K562 (cell line): Measurements from ENCODE around the gene CENPU. TPM values are rescaled to one million over a fixed set of nuclear protein-coding genes. Genes with fewer than 3 reads are reported as not detected.
A peak's percentile ranks its signal among the peaks of the same experiment; 100 is the strongest.

Experiments
- ARHGAP35 ChIP-seq: fragments of 450-650 bp; IDR thresholded peaks from 2 replicates; pipeline ENCODE4 v1.6.1; 2018; ENCODE audit not compliant: partially characterized antibody
- BRD9 ChIP-seq: fragments of 450-650 bp; IDR thresholded peaks from 2 replicates; pipeline ENCODE4 v1.6.1; 2018; ENCODE audit warnings: low read depth; ENCODE audit not compliant: partially characterized antibody
- CBX8 ChIP-seq: fragments of 200-600 bp; sonication (generic); IDR thresholded peaks from 2 replicates; pipeline ENCODE4 v1.6.1; 2012; ENCODE audit warnings: borderline replicate concordance, mixed run types, low read depth, mild to moderate bottlenecking, moderate library complexity, mixed read lengths, low read length, control low read depth, inconsistent platforms; ENCODE audit not compliant: poor library complexity, severe bottlenecking; ENCODE audit errors: extremely low read depth
- CTCF ChIP-seq, 3 experiments: IDR thresholded peaks in 2 of 3; conservative IDR thresholded peaks in 1 of 3; 2 replicates each; pipeline ENCODE4 v1.5.1; 2011 to 2012; ENCODE audit warnings: low read length in 3 of 3, mild to moderate bottlenecking in 3 of 3, control low read depth in 2 of 3, improper control_type of control experiment in 1 of 3, inconsistent platforms in 1 of 3, low read depth in 1 of 3, mixed read lengths in 1 of 3, moderate library complexity in 1 of 3; ENCODE audit not compliant: insufficient read depth in 2 of 3
- ESRRB ChIP-seq: fragments of 250-450 bp; sonication (Bioruptor Pico); IDR thresholded peaks from 2 replicates; pipeline ENCODE4 v1.5.0; 2020; ENCODE audit warnings: mild to moderate bottlenecking, moderate library complexity, borderline replicate concordance
- FOXM1 ChIP-seq, 2 experiments: fragments of 450-650 bp in 1 of 2; sonication (generic) in 1 of 2; formaldehyde crosslinking in 1 of 2; IDR thresholded peaks; 2 replicates each; pipeline versions ENCODE4 v1.6.1 to v1.9.0; 2017 to 2022; ENCODE audit warnings: low read depth in 2 of 2, mild to moderate bottlenecking in 2 of 2, missing genetic modification reagents in 1 of 2, moderate library complexity in 1 of 2
- HMG20A ChIP-seq: fragments of 450-650 bp; formaldehyde crosslinking; conservative IDR thresholded peaks from 2 replicates; pipeline ENCODE4 v1.4.0; 2020; ENCODE audit warnings: mild to moderate bottlenecking, mixed read lengths
- MAFF ChIP-seq: IDR thresholded peaks from 2 replicates; pipeline ENCODE4 v1.6.1; 2012; ENCODE audit warnings: low read length, improper control_type of control experiment
- MAFK ChIP-seq: IDR thresholded peaks from 2 replicates; pipeline ENCODE4 v1.6.1; 2011; ENCODE audit warnings: low read length, improper control_type of control experiment
- NFE2 ChIP-seq: IDR thresholded peaks from 2 replicates; pipeline ENCODE4 v1.6.1; 2014; ENCODE audit warnings: antibody characterized with exemption, low read depth
- NR0B1 ChIP-seq: fragments of 450-650 bp; IDR thresholded peaks from one replicate; pipeline ENCODE4 v1.6.1; 2018; ENCODE audit warnings: mild to moderate bottlenecking, moderate library complexity; ENCODE audit not compliant: partially characterized antibody
- NR1H2 ChIP-seq: sonication (generic); formaldehyde crosslinking; IDR thresholded peaks from 2 replicates; pipeline ENCODE4 v1.4.0; 2020; ENCODE audit warnings: mild to moderate bottlenecking, missing genetic modification reagents
- SMC3 ChIP-seq: conservative IDR thresholded peaks from 2 replicates; pipeline ENCODE4 v1.6.1; 2011; ENCODE audit warnings: low read depth, low read length, improper control_type of control experiment; ENCODE audit not compliant: insufficient read depth
- TBL1XR1 ChIP-seq, 2 experiments: IDR thresholded peaks; 2 replicates each; pipeline ENCODE4 v1.6.1; 2012; ENCODE audit warnings: improper control_type of control experiment in 2 of 2, low read length in 2 of 2, mild to moderate bottlenecking in 1 of 2
- THAP7 ChIP-seq: fragments of 250-450 bp; sonication (Bioruptor Pico); IDR thresholded peaks from 2 replicates; pipeline ENCODE4 v1.5.0; 2021
- ZKSCAN3 ChIP-seq: fragments of 250-450 bp; sonication (Bioruptor Pico); IDR thresholded peaks from 2 replicates; pipeline ENCODE4 v1.4.0; 2020
- ZNF217 ChIP-seq: sonication (generic); formaldehyde crosslinking; IDR thresholded peaks from 2 replicates; pipeline ENCODE4 v1.8.0; 2022; ENCODE audit warnings: mild to moderate bottlenecking, missing genetic modification reagents
- polyA plus RNA-seq, 8 experiments: library from polyadenylated mRNA; depleted of rRNA in 4 of 8; stranded (reverse) in 5 of 8; unstranded in 3 of 8; fragments of >200 nt; fragmentation: Nextera tagmentation in 2 of 8; fragmentation: Illumina TruSeq in 1 of 8; extraction: Ambion mirVana in 2 of 8; extraction: Trizol in 1 of 8; gene quantifications; 2 replicates each; pipeline versions ENCODE4 v1.2.1 to v1.2.3, GENCODE V29; 2011 to 2014; ENCODE audit warnings: inconsistent platforms in 1 of 8, missing spikeins in 1 of 8
- total RNA-seq, 7 experiments: library from RNA; depleted of rRNA in 6 of 7; stranded (reverse); fragments of >200 nt in 6 of 7; fragmentation: Illumina TruSeq in 2 of 7; extraction: Trizol in 2 of 7; gene quantifications; 2 replicates each; pipeline versions ENCODE4 v1.2.1 to v1.2.3, GENCODE V29; 2011 to 2021; ENCODE audit warnings: low replicate concordance in 1 of 7
- TF ChIP-seq, protein P1 (sequence below): fragments of 250-450 bp; sonication (Bioruptor Pico); IDR thresholded peaks from 2 replicates; pipeline ENCODE4 v1.4.0; 2020

The CENPU gene
- total and polyA plus RNA-seq, 9 of the 15 experiments (the other 6 are each of a cell fraction or from before 2014, with no cell fraction given): 39.4 to 98.7 (median 84.3) TPM

DNA sequence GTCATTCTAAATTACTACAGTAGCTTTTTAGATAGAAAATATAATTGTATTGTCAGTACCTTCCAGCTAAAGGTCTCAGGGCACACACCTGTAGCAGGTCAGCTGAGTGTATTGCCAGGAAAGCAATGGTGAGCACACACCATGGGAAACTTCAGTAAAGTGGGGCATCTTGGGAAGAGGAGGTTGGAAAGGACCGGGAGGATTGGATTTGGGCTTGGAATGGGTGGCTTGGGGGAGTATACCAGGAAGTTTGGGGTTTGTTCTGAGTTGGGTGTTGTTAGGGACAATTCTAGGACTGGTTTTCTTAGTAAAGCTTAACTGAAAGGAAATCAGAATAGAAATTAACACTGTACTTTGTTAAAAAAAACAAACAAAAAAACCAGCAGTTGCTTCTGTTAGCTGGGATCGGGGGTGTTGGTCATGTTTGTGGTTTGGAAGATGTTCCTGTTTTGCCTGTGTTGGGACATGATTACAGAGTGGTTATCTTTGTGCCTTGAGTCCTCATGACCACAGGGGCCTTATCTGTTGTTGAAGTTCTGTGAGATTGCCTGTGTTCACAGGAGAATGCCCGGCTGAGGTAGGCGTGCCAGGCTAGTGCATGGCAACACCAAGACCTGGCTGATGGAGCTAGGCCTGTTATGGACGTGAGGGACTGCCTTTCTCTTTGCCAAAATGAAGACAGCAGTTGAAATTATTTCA is 49.3 kb downstream of the CENPU start (continued):
- no peak for TF ChIP-seq THAP7 (CRISPR knock-in tag)
- no peak for TF ChIP-seq HMG20A (CRISPR knock-in tag)
- TF ChIP-seq BRD9: peak; percentile 51
- TF ChIP-seq TBL1XR1 (IDR thresholded peaks at IDR 0.05; ENCODE audit: low read length in 2 of 2): peak; percentile 81 to 94; a peak in 3 of 4 replicates
- TF ChIP-seq ESRRB: no peak
- peak; percentile 71 for TF ChIP-seq NFE2
- TF ChIP-seq ZNF217 (CRISPR knock-in tag): no peak
- no peak for TF ChIP-seq CTCF (IDR thresholded peaks at IDR 0.05 in 2 of 3, conservative IDR thresholded peaks at IDR 0.05 in 1 of 3; ENCODE audit: insufficient read depth in 2 of 3, low read depth in 1 of 3, low read length in 3 of 3)
- no peak for TF ChIP-seq CBX8
- TF ChIP-seq SMC3: no peak
- TF ChIP-seq FOXM1 (IDR thresholded peaks at IDR 0.05; ENCODE audit: low read depth): peak; percentile 95
- TF ChIP-seq FOXM1 (CRISPR knock-in tag; IDR thresholded peaks at IDR 0.05; ENCODE audit: low read depth): no peak
- TF ChIP-seq ARHGAP35: no peak
- no peak for TF ChIP-seq ZKSCAN3
- peak; percentile 23; the same call in 1 of the 2 replicates for TF ChIP-seq MAFF
- no peak for TF ChIP-seq MAFK
- TF ChIP-seq NR0B1: no peak
- no peak for TF ChIP-seq NR1H2 (CRISPR knock-in tag)
- TF ChIP-seq, protein P1, sequence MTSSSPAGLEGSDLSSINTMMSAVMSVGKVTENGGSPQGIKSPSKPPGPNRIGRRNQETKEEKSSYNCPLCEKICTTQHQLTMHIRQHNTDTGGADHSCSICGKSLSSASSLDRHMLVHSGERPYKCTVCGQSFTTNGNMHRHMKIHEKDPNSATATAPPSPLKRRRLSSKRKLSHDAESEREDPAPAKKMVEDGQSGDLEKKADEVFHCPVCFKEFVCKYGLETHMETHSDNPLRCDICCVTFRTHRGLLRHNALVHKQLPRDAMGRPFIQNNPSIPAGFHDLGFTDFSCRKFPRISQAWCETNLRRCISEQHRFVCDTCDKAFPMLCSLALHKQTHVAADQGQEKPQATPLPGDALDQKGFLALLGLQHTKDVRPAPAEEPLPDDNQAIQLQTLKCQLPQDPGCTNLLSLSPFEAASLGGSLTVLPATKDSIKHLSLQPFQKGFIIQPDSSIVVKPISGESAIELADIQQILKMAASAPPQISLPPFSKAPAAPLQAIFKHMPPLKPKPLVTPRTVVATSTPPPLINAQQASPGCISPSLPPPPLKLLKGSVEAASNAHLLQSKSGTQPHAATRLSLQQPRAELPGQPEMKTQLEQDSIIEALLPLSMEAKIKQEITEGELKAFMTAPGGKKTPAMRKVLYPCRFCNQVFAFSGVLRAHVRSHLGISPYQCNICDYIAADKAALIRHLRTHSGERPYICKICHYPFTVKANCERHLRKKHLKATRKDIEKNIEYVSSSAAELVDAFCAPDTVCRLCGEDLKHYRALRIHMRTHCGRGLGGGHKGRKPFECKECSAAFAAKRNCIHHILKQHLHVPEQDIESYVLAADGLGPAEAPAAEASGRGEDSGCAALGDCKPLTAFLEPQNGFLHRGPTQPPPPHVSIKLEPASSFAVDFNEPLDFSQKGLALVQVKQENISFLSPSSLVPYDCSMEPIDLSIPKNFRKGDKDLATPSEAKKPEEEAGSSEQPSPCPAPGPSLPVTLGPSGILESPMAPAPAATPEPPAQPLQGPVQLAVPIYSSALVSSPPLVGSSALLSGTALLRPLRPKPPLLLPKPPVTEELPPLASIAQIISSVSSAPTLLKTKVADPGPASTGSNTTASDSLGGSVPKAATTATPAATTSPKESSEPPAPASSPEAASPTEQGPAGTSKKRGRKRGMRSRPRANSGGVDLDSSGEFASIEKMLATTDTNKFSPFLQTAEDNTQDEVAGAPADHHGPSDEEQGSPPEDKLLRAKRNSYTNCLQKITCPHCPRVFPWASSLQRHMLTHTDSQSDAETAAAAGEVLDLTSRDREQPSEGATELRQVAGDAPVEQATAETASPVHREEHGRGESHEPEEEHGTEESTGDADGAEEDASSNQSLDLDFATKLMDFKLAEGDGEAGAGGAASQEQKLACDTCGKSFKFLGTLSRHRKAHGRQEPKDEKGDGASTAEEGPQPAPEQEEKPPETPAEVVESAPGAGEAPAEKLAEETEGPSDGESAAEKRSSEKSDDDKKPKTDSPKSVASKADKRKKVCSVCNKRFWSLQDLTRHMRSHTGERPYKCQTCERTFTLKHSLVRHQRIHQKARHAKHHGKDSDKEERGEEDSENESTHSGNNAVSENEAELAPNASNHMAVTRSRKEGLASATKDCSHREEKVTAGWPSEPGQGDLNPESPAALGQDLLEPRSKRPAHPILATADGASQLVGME (CRISPR knock-in tag): no peak
